Measurements from ENCODE around the gene KCNMA1. TPM values are rescaled to one million over a fixed set of nuclear protein-coding genes. Genes with fewer than 3 reads are reported as not detected.

The KCNMA1 gene
- total and polyA plus RNA-seq, 2 donors (not counting 1 experiment from before 2014, with no cell fraction given) = 0.82 to 3.1 TPM

DNA sequence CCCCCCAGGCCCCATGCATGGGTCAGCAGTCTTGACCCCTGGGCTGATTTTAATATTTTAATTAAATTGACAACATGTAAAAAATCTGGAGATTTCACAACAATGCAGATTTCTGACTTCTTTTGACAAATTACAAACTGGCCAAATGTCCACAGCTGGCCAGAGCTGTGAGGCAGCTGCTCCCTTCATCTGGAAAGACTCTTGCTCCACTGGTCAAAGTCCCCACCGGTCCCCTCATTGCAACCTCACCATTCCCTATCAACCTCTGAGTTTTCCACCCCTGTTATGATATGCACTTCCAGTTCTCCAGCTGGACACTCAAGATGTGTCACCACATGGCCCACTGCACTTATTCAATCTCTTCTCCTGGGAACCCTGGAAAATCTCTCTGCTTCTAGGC, 266.2 kb downstream of the KCNMA1 start:
- ATAC-seq (ENCODE audit: low read depth) = no peak
- peaks cover 0 to 5% (median 0%) of the 10 kb centered on the region in 4 experiments for H3K27me3 ChIP-seq (replicated peaks in 1 of 4; ENCODE audit: control extremely low read depth in 1 of 4, control insufficient read depth in 3 of 4, insufficient read depth in 4 of 4, low read length in 3 of 4)
- no peak overlapping the region for H3K27ac ChIP-seq (ENCODE audit: low read length in 2 of 2)
- H3K4me3 Mint-ChIP-seq = no peak overlapping the region
- no peak for DNase-seq
- H3K9me3 ChIP-seq (ENCODE audit: control extremely low read depth in 1 of 3, control insufficient read depth in 2 of 3, insufficient read depth in 1 of 3, low read length in 2 of 3) = peaks cover 0 to 6% (median 2%) of the 10 kb centered on the region in 3 donors
- no peak overlapping the region for H2AFZ ChIP-seq (ENCODE audit: insufficient read depth, low read depth, low read length, poor library complexity, severe bottlenecking)
- H3K4me1 ChIP-seq (ENCODE audit: control insufficient read depth in 2 of 2, insufficient read depth in 2 of 2, low read length in 2 of 2) = no peaks in the 10 kb centered on the region
- no peak overlapping the region for H3K27ac Mint-ChIP-seq
- intact Hi-C loops (cut with micrococcal nuclease) = no loop called here
- WGBS (ENCODE audit: insufficient coverage) = 100% methylated on average over 1 of the region's 1 CpG
- no peaks in the 10 kb centered on the region for H3K36me3 ChIP-seq (replicated peaks in 1 of 2; ENCODE audit: control extremely low read depth in 1 of 2, control insufficient read depth in 1 of 2, extremely low read depth in 1 of 2, insufficient read depth in 2 of 2, low read length in 1 of 2)
- POLR2A ChIA-PET = no interaction called here
- no peak overlapping the region for H3K4me3 ChIP-seq (ENCODE audit: control extremely low read depth in 1 of 5, extremely low read depth in 1 of 5, insufficient read depth in 1 of 5, low read depth in 2 of 5, low read length in 4 of 5)
- H3K4me1 Mint-ChIP-seq = no peaks in the 10 kb centered on the region
- CTCF ChIA-PET = no interaction called here
- no peaks in the 10 kb centered on the region for H3K27me3 Mint-ChIP-seq
- no peak for TF ChIP-seq EZH2 (IDR thresholded peaks at IDR 0.05; ENCODE audit: borderline replicate concordance, insufficient read depth, low read depth, low read length, poor library complexity, severe bottlenecking)
- TF ChIP-seq, protein P1, sequence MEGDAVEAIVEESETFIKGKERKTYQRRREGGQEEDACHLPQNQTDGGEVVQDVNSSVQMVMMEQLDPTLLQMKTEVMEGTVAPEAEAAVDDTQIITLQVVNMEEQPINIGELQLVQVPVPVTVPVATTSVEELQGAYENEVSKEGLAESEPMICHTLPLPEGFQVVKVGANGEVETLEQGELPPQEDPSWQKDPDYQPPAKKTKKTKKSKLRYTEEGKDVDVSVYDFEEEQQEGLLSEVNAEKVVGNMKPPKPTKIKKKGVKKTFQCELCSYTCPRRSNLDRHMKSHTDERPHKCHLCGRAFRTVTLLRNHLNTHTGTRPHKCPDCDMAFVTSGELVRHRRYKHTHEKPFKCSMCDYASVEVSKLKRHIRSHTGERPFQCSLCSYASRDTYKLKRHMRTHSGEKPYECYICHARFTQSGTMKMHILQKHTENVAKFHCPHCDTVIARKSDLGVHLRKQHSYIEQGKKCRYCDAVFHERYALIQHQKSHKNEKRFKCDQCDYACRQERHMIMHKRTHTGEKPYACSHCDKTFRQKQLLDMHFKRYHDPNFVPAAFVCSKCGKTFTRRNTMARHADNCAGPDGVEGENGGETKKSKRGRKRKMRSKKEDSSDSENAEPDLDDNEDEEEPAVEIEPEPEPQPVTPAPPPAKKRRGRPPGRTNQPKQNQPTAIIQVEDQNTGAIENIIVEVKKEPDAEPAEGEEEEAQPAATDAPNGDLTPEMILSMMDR (IDR thresholded peaks at IDR 0.05) = no peak
- H4K20me1 ChIP-seq (ENCODE audit: control insufficient read depth, insufficient read depth, low read length, poor library complexity, severe bottlenecking) = no peaks in the 10 kb centered on the region
- no peak overlapping the region for H3K4me2 ChIP-seq (replicated peaks; ENCODE audit: low read depth, low read length, poor library complexity, severe bottlenecking)
- H3K9me3 Mint-ChIP-seq (ENCODE audit: insufficient read depth) = peaks cover 2% of the 10 kb centered on the region
- no peaks in the 10 kb centered on the region for H3K79me2 ChIP-seq (ENCODE audit: control insufficient read depth, insufficient read depth, low read length)
- H3K9ac ChIP-seq (ENCODE audit: low read length) = no peak overlapping the region

DNA sequence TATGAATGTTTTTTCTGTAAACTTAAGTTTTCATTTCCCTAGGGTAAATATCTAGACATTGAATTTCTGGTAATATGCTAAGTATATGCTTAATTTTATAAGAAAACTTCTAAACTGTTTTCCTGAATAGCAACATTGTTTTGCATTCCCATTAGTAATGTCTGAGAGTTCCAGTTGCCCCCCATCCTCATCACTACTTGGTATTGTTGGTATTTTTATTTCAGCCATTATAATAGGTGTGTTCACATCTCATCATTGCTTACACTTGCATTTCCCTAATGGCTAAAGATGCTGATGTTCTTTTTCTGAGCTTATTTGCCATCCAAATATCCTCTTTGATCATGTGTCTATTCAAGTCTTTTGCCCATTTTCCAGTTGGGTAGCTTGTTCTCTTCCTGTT, 269.6 kb downstream of the KCNMA1 start:
- no peak for DNase-seq
- no peak for ATAC-seq (ENCODE audit: low read depth)
- Histone ChIP-seq H3K27ac (ENCODE audit: low read length in 2 of 2) (no peak overlapping the region), H3K27me3 (replicated peaks in 1 of 4; ENCODE audit: control extremely low read depth in 1 of 4, control insufficient read depth in 3 of 4, insufficient read depth in 4 of 4, low read length in 3 of 4) (peaks cover 0 to 5% (median 0%) of the 10 kb centered on the region in 4 experiments), H3K4me2 (replicated peaks; ENCODE audit: low read depth, low read length, poor library complexity, severe bottlenecking) (no peak overlapping the region), H3K9ac (ENCODE audit: low read length) (no peak overlapping the region), H3K36me3 (replicated peaks in 1 of 2; ENCODE audit: control extremely low read depth in 1 of 2, control insufficient read depth in 1 of 2, extremely low read depth in 1 of 2, insufficient read depth in 2 of 2, low read length in 1 of 2) (no peaks in the 10 kb centered on the region), H3K4me3 (ENCODE audit: control extremely low read depth in 1 of 5, extremely low read depth in 1 of 5, insufficient read depth in 1 of 5, low read depth in 2 of 5, low read length in 4 of 5) (no peak overlapping the region), H3K9me3 (ENCODE audit: control extremely low read depth in 1 of 3, control insufficient read depth in 2 of 3, insufficient read depth in 1 of 3, low read length in 2 of 3) (peaks cover 0 to 6% (median 2%) of the 10 kb centered on the region in 3 donors), H2AFZ (ENCODE audit: insufficient read depth, low read depth, low read length, poor library complexity, severe bottlenecking) (no peak overlapping the region), H3K4me1 (ENCODE audit: control insufficient read depth in 2 of 2, insufficient read depth in 2 of 2, low read length in 2 of 2) (no peaks in the 10 kb centered on the region), H4K20me1 (ENCODE audit: control insufficient read depth, insufficient read depth, low read length, poor library complexity, severe bottlenecking) (no peaks in the 10 kb centered on the region), H3K79me2 (ENCODE audit: control insufficient read depth, insufficient read depth, low read length) (no peaks in the 10 kb centered on the region)
- intact Hi-C loops (cut with micrococcal nuclease) = no loop called here
- H3K27me3 Mint-ChIP-seq = no peaks in the 10 kb centered on the region
- H3K9me3 Mint-ChIP-seq (ENCODE audit: insufficient read depth) = peaks cover 2% of the 10 kb centered on the region
- H3K4me3 Mint-ChIP-seq = no peak overlapping the region
- TF ChIP-seq, protein P1 (IDR thresholded peaks at IDR 0.05) = no peak
- TF ChIP-seq EZH2 (IDR thresholded peaks at IDR 0.05; ENCODE audit: borderline replicate concordance, insufficient read depth, low read depth, low read length, poor library complexity, severe bottlenecking) = no peak
- POLR2A ChIA-PET = no interaction called here
- H3K27ac Mint-ChIP-seq = no peak overlapping the region
- H3K4me1 Mint-ChIP-seq = no peaks in the 10 kb centered on the region
- CTCF ChIA-PET = no interaction called here

Data from B cell (primary cell).